Lung (tissue), 12 donors: Measurements from ENCODE around the gene CMTM5. TPM values are rescaled to one million over a fixed set of nuclear protein-coding genes. Genes with fewer than 3 reads are reported as not detected.

ENCODE experiments used
- ATAC-seq: fragments of 200-7000 bp; cut with Tn5 transposase; one replicate; pipeline ENCODE4 v1.9.1; 2020; ENCODE audit warnings: moderate number of reproducible peaks; ENCODE audit not compliant: insufficient read depth, low FRiP score
- DNase-seq, 3 donors: peaks; one replicate each; pipeline ENCODE4 v3.0.0-alpha.2; 2013 to 2017
- H3K27ac ChIP-seq, 2 donors: one replicate each; pipeline ENCODE4 v1.5.1; 2013; ENCODE audit warnings: mild to moderate bottlenecking in 2 of 2, moderate library complexity in 2 of 2, control low read depth in 1 of 2, inconsistent platforms in 1 of 2, low read depth in 1 of 2, low read length in 1 of 2
- H3K27me3 ChIP-seq, 3 donors: one replicate each; pipeline ENCODE4 v1.5.1; 2013; ENCODE audit warnings: low read length in 2 of 3; ENCODE audit not compliant: control insufficient read depth in 3 of 3, insufficient read depth in 3 of 3
- H3K36me3 ChIP-seq, 4 donors: one replicate each; pipeline ENCODE4 v1.5.1; 2013; ENCODE audit warnings: low read length in 4 of 4, mild to moderate bottlenecking in 1 of 4, moderate library complexity in 1 of 4; ENCODE audit not compliant: control insufficient read depth in 4 of 4, insufficient read depth in 4 of 4
- H3K4me1 ChIP-seq, 5 donors: one replicate each; pipeline ENCODE4 v1.5.1; 2013; ENCODE audit warnings: low read length in 5 of 5, mild to moderate bottlenecking in 2 of 5, moderate library complexity in 1 of 5; ENCODE audit not compliant: control insufficient read depth in 5 of 5, insufficient read depth in 5 of 5
- H3K4me3 ChIP-seq: one replicate; pipeline ENCODE4 v1.5.1; 2013; ENCODE audit warnings: mild to moderate bottlenecking, control low read depth, moderate library complexity
- H3K9ac ChIP-seq, 2 donors: one replicate each; pipeline ENCODE4 v1.5.1; 2013; ENCODE audit warnings: low read length in 2 of 2, control low read depth in 1 of 2; ENCODE audit not compliant: insufficient read depth in 1 of 2
- H3K9me3 ChIP-seq, 4 donors: one replicate each; pipeline ENCODE4 v1.5.1; 2013; ENCODE audit warnings: low read length in 3 of 4, mild to moderate bottlenecking in 1 of 4, moderate library complexity in 1 of 4; ENCODE audit not compliant: control insufficient read depth in 4 of 4, insufficient read depth in 3 of 4
- WGBS, 2 donors: extraction: QIAGEN DNeasy Blood & Tissue Kit; methylation state at CpG; one replicate each; pipeline ENCODE4 v1.1.7; 2013; 5-methylcytosine and 5-hydroxymethylcytosine counted together
- polyA plus RNA-seq, 2 donors: library from polyadenylated mRNA; stranded (reverse); fragments of 200-250 nt; gene quantifications; one replicate each; pipeline ENCODE4 v1.2.1, GENCODE V29; 2013
- total RNA-seq, 2 donors: library from RNA; depleted of rRNA in 1 of 2; stranded (reverse); fragments of >200 nt in 1 of 2; gene quantifications; one replicate each; pipeline ENCODE4 v1.2.1, GENCODE V29; 2014 to 2021
- TF ChIP-seq, protein P1 (sequence below): IDR thresholded peaks from 2 replicates; pipeline ENCODE4 v1.5.1; 2012; ENCODE audit warnings: mild to moderate bottlenecking; ENCODE audit errors: control extremely low read depth, extremely low read depth
- donor health status: control.
- donor health status: control.
- donor health status: Bipolar disorder and iron deficiency.
- donor health status: healthy.
- donor health status: DM: yes; HTN: yes; CAD: no.

Gene CMTM5
- total and polyA plus RNA-seq, 4 donors = 0.55 to 3.3 (median 1.4) TPM

DNA sequence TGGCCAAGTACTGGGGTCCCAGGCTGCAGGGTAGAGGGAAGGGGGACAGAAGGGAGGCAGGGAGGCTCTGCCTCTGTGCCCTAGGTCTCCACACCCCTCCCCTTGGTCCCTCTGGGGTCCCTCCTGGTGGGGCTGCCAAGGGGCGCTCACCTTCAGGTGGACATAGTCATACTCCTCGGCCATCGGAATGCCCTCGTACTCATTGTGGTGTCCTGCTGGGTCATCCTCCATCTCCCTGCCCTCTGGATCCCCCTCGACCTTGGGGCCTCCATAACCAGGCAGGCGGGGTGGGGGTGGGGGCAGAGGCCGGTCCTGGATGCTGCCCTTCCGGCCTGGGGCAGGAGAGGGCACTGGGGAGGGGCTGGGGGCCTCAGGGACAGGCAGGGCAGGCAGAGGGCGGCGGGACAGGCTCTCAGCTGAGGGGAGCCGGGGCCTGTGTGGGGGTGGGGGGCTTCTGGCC, 17.6 kb upstream of the CMTM5 start:
- Histone ChIP-seq H3K4me3 (no peak overlapping the region), H3K4me1 (peaks cover 0 to 28% (median 6%) of the 10 kb centered on the region in 5 donors), H3K27me3 (no peaks in the 10 kb centered on the region), H3K27ac (no peak overlapping the region), H3K9me3 (no peaks in the 10 kb centered on the region), H3K36me3 (peaks cover 0 to 30% (median 13%) of the 10 kb centered on the region in 4 donors), H3K9ac (no peak overlapping the region)
- WGBS, 2 donors = 84 to 85% methylated on average over 10 to 11 of the region's 11 CpGs
- TF ChIP-seq, protein P1, sequence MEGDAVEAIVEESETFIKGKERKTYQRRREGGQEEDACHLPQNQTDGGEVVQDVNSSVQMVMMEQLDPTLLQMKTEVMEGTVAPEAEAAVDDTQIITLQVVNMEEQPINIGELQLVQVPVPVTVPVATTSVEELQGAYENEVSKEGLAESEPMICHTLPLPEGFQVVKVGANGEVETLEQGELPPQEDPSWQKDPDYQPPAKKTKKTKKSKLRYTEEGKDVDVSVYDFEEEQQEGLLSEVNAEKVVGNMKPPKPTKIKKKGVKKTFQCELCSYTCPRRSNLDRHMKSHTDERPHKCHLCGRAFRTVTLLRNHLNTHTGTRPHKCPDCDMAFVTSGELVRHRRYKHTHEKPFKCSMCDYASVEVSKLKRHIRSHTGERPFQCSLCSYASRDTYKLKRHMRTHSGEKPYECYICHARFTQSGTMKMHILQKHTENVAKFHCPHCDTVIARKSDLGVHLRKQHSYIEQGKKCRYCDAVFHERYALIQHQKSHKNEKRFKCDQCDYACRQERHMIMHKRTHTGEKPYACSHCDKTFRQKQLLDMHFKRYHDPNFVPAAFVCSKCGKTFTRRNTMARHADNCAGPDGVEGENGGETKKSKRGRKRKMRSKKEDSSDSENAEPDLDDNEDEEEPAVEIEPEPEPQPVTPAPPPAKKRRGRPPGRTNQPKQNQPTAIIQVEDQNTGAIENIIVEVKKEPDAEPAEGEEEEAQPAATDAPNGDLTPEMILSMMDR = no peak
- no peak for ATAC-seq
- no peak for DNase-seq

DNA sequence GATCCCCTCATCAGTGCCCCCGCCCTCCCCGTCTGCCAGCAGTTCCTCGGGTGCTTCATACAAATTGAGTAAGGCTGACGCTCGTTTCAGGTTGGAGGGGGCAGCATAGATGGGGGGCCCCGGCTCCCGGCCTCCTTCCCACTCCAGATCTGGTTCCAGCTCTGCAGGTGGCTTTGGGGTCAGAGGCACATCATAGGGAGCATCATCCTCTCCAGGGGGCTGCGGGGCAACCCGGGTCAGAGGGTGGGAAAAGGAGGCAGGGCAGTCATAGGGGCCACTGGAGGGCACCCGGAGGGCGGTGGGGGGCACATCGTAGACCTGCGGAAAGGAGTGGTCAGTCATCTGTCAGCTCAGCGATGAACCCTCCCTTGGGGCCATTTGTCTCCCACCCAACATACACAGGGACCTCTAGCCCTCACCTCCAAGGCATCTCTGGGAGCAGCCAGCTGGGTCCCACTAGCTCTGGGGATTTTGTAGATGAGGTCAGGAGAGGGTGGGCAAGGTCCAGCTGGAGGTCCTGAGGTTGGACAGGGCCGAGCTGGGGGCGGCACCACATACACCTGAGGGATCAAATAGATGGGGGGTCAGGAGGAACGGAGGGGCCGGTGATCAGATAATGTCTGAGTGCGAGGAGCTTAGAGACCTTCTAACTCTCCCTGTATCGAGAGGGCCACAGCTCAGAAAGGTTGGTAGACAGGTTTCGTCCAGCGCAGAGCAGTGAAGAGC, 17.0 kb upstream of the CMTM5 start:
- Histone ChIP-seq H3K27me3 (no peaks in the 10 kb centered on the region), H3K9ac (no peak overlapping the region), H3K27ac (no peak overlapping the region), H3K9me3 (no peaks in the 10 kb centered on the region), H3K36me3 (peaks cover 0 to 30% (median 13%) of the 10 kb centered on the region in 4 donors), H3K4me1 (peaks cover 0 to 31% (median 7%) of the 10 kb centered on the region in 5 donors), H3K4me3 (no peak overlapping the region)
- 91% methylated on average over 21 to 22 of the region's 22 CpGs for WGBS, 2 donors
- ATAC-seq (no peak), DNase-seq (no peak)
- TF ChIP-seq, protein P1 = no peak

DNA sequence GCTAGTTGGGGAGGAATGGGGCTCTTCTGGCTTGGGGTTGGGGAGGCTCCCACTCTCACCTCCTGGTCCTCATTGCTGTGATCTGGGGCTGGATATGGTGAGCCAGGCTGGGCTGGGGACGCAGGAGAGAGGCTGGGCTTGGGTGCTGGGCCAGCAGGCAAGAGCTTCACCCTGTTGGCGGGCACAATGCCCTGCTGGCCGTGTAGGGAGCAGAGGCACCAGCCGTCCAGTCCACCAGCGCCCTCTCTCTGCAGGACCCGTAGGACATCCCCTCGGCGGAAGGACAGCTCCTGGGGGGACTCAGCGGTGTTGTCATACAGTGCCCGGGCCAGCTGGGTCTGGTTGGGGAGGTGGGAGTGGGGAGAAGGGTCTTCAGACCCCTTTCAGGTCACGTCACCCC, 16.4 kb upstream of the CMTM5 start:
- Histone ChIP-seq H3K36me3 (peaks cover 0 to 26% (median 13%) of the 10 kb centered on the region in 4 donors), H3K27ac (no peak overlapping the region), H3K4me1 (peaks cover 0 to 31% (median 7%) of the 10 kb centered on the region in 5 donors), H3K9ac (no peak overlapping the region), H3K27me3 (no peaks in the 10 kb centered on the region), H3K4me3 (no peak overlapping the region), H3K9me3 (no peaks in the 10 kb centered on the region)
- DNase-seq (no peak), ATAC-seq (no peak)
- 82 to 84% methylated on average over 10 to 11 of the region's 11 CpGs for WGBS, 2 donors
- TF ChIP-seq, protein P1 = no peak

DNA sequence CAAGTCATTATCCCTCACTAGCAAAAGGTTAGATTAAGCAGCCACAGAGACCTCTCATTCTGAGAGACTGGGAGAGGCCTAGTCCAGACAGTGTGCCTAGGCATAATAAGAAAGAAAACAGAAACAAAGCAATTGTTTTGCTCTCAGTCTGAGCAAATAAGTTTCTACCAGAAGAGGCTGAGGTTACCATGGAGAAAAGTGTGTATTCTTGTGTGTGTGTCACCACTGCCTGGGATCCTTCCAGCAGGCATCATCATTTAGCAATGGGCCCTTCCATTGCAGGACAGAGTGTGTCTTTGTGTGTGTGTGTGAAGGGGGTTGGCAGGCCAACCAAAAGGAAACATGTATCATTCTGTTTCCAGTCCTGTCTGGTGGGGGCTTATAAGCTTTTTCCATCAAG, 15.5 kb upstream of the CMTM5 start:
- H3K4me3 ChIP-seq = no peak overlapping the region
- H3K4me1 ChIP-seq = peaks cover 0 to 31% (median 7%) of the 10 kb centered on the region in 5 donors
- peaks cover 0 to 24% (median 12%) of the 10 kb centered on the region in 4 donors for H3K36me3 ChIP-seq
- DNase-seq = peak in 2 of 3 donors; percentile 14 to 21
- no peaks in the 10 kb centered on the region for H3K9me3 ChIP-seq
- H3K9ac ChIP-seq = peak overlapping the region in 1 of 2 donors; percentile 19
- H3K27ac ChIP-seq = no peak overlapping the region
- no peaks in the 10 kb centered on the region for H3K27me3 ChIP-seq
- TF ChIP-seq, protein P1 = no peak
- no peak for ATAC-seq
